HepG2 (cell line): Measurements from ENCODE around the gene LRRC8E. TPM values are rescaled to one million over a fixed set of nuclear protein-coding genes. Genes with fewer than 3 reads are reported as not detected.

Experiments
- BCL6 ChIP-seq: IDR thresholded peaks from 2 replicates; pipeline ENCODE4 v1.6.1; 2016; ENCODE audit warnings: missing genetic modification reagents, missing compliant biosample characterization
- EZH2 ChIP-seq: conservative IDR thresholded peaks from 2 replicates; pipeline ENCODE4 v1.6.1; 2012; ENCODE audit warnings: mild to moderate bottlenecking, low read depth, low read length, moderate library complexity
- HDAC6 ChIP-seq: fragments of 200-600 bp; sonication (generic); IDR thresholded peaks from 2 replicates; pipeline ENCODE4 v1.7.0; 2017; ENCODE audit warnings: mild to moderate bottlenecking, antibody characterized with exemption, low read length, low read depth
- KDM6A ChIP-seq: IDR thresholded peaks from 2 replicates; pipeline ENCODE4 v1.6.1; 2016; ENCODE audit warnings: low read depth
- MAZ ChIP-seq, 2 experiments: sonication (generic) in 1 of 2; formaldehyde crosslinking in 1 of 2; IDR thresholded peaks; 2 replicates each; pipeline versions ENCODE4 v1.5.0 to v1.6.1; 2012 to 2020; ENCODE audit warnings: low read depth in 2 of 2, mild to moderate bottlenecking in 2 of 2, borderline replicate concordance in 1 of 2, improper control_type of control experiment in 1 of 2, low read length in 1 of 2, missing genetic modification reagents in 1 of 2, moderate library complexity in 1 of 2
- MIXL1 ChIP-seq: IDR thresholded peaks from 2 replicates; pipeline ENCODE4 v1.6.1; 2016
- SAFB2 ChIP-seq: sonication (generic); formaldehyde crosslinking; IDR thresholded peaks from 2 replicates; pipeline ENCODE4 v1.5.1; 2020; ENCODE audit warnings: missing genetic modification reagents, low read depth, mild to moderate bottlenecking, borderline replicate concordance
- TARDBP ChIP-seq: sonication (generic); formaldehyde crosslinking; IDR thresholded peaks from 2 replicates; pipeline ENCODE4 v1.8.0; 2022; ENCODE audit warnings: mild to moderate bottlenecking, missing genetic modification reagents
- ZFP37 ChIP-seq: sonication (generic); formaldehyde crosslinking; IDR thresholded peaks from 2 replicates; pipeline ENCODE4 v1.4.0; 2020; ENCODE audit warnings: missing genetic modification reagents, borderline replicate concordance
- ZFY ChIP-seq: sonication (generic); formaldehyde crosslinking; IDR thresholded peaks from 2 replicates; pipeline ENCODE4 v1.4.0; 2020; ENCODE audit warnings: missing genetic modification reagents
- ZNF468 ChIP-seq: sonication (generic); formaldehyde crosslinking; IDR thresholded peaks from 2 replicates; pipeline ENCODE4 v1.8.0; 2022; ENCODE audit warnings: mild to moderate bottlenecking, moderate library complexity, missing genetic modification reagents
- ZNF747 ChIP-seq: sonication (generic); formaldehyde crosslinking; IDR thresholded peaks from 2 replicates; pipeline ENCODE4 v1.8.1; 2023; ENCODE audit warnings: missing genetic modification reagents, mild to moderate bottlenecking, borderline replicate concordance
- ZNF776 ChIP-seq: sonication (generic); formaldehyde crosslinking; IDR thresholded peaks from 2 replicates; pipeline ENCODE4 v1.4.0; 2020; ENCODE audit warnings: mild to moderate bottlenecking, missing genetic modification reagents
- ZNF790 ChIP-seq: sonication (generic); formaldehyde crosslinking; IDR thresholded peaks from 2 replicates; pipeline ENCODE4 v1.8.0; 2022; ENCODE audit warnings: missing genetic modification reagents, mild to moderate bottlenecking, borderline replicate concordance
- polyA plus RNA-seq, 8 experiments: library from polyadenylated mRNA; depleted of rRNA in 3 of 8; stranded (reverse) in 7 of 8; unstranded in 1 of 8; fragments of >200 nt; fragmentation: Illumina TruSeq in 4 of 8; extraction: Trizol in 4 of 8; gene quantifications; 2 replicates each; pipeline versions ENCODE4 v1.2.1 to v1.2.3, GENCODE V29; 2011 to 2016; ENCODE audit warnings: low read depth in 4 of 8, missing spikeins in 1 of 8, mixed read lengths in 1 of 8; ENCODE audit not compliant: insufficient read depth in 1 of 8
- total RNA-seq, 5 experiments: library from RNA; depleted of rRNA; stranded (reverse); fragments of >200 nt; fragmentation: Illumina TruSeq; extraction: Trizol; gene quantifications; 2 replicates each; pipeline ENCODE4 v1.2.3, GENCODE V29; 2016; ENCODE audit warnings: low read depth in 1 of 5
- TF ChIP-seq, protein P1 (sequence below): sonication (generic); formaldehyde crosslinking; IDR thresholded peaks from 2 replicates; pipeline ENCODE4 v1.4.0; 2020; ENCODE audit warnings: missing genetic modification reagents
- TF ChIP-seq, protein P2 (sequence below): sonication (generic); formaldehyde crosslinking; IDR thresholded peaks from 2 replicates; pipeline ENCODE4 v1.5.0; 2020; ENCODE audit warnings: mild to moderate bottlenecking, missing genetic modification reagents, moderate library complexity
- TF ChIP-seq, protein P3 (sequence below): sonication (generic); formaldehyde crosslinking; IDR thresholded peaks from 2 replicates; pipeline ENCODE4 v1.5.0; 2020; ENCODE audit warnings: missing genetic modification reagents
- TF ChIP-seq, protein P4 (sequence below): sonication (generic); formaldehyde crosslinking; IDR thresholded peaks from 2 replicates; pipeline ENCODE4 v1.4.0; 2020; ENCODE audit warnings: mild to moderate bottlenecking, missing genetic modification reagents

Gene LRRC8E
- total and polyA plus RNA-seq, 2 of the 13 experiments (the other 11 are each of a cell fraction or from before 2014, with no cell fraction given), result 8.0 to 10.3 TPM

DNA sequence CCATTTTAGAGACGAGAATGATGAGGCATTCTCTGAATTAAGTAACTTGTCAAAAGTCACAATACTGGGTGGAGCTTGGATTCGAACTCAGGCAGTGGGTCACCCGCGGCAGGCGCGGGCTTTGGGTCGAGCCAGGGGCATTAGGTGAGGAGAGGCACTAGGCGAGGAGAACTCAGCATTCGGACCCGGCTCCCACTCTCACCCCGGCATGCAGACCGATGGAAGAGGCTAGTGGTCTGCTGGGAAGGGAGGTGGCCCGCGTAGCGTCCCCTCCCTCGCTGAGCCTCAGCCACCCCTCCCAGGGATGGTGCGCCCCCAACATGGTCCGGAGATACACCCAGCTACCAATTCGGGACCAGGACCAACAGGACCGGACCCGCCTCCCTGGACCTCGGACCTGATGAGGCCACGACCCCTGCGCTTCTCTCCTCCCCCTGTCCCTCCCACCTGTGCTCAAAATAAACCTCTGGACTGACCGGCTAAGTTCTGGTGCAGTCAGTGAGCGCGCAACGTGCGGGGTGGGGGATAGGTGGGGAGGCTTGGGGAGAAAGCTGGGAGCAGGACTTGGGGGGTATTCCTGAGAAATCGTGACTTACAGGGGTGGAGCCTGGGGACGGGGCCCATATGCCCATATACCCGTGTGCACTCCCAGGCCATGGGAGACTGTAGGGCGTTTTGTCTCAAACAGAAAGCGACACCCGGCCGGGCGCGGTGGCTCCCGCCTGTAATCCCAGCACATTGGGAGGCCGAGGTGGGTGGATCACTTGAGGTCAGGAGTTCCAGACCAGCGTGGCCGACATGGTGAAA is 30.5 kb downstream of the LRRC8E start (continued):
- TF ChIP-seq, protein P1, sequence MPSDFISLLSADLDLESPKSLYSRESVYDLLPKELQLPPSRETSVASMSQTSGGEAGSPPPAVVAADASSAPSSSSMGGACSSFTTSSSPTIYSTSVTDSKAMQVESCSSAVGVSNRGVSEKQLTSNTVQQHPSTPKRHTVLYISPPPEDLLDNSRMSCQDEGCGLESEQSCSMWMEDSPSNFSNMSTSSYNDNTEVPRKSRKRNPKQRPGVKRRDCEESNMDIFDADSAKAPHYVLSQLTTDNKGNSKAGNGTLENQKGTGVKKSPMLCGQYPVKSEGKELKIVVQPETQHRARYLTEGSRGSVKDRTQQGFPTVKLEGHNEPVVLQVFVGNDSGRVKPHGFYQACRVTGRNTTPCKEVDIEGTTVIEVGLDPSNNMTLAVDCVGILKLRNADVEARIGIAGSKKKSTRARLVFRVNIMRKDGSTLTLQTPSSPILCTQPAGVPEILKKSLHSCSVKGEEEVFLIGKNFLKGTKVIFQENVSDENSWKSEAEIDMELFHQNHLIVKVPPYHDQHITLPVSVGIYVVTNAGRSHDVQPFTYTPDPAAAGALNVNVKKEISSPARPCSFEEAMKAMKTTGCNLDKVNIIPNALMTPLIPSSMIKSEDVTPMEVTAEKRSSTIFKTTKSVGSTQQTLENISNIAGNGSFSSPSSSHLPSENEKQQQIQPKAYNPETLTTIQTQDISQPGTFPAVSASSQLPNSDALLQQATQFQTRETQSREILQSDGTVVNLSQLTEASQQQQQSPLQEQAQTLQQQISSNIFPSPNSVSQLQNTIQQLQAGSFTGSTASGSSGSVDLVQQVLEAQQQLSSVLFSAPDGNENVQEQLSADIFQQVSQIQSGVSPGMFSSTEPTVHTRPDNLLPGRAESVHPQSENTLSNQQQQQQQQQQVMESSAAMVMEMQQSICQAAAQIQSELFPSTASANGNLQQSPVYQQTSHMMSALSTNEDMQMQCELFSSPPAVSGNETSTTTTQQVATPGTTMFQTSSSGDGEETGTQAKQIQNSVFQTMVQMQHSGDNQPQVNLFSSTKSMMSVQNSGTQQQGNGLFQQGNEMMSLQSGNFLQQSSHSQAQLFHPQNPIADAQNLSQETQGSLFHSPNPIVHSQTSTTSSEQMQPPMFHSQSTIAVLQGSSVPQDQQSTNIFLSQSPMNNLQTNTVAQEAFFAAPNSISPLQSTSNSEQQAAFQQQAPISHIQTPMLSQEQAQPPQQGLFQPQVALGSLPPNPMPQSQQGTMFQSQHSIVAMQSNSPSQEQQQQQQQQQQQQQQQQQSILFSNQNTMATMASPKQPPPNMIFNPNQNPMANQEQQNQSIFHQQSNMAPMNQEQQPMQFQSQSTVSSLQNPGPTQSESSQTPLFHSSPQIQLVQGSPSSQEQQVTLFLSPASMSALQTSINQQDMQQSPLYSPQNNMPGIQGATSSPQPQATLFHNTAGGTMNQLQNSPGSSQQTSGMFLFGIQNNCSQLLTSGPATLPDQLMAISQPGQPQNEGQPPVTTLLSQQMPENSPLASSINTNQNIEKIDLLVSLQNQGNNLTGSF (CRISPR knock-in tag), result no peak
- TF ChIP-seq, protein P2, sequence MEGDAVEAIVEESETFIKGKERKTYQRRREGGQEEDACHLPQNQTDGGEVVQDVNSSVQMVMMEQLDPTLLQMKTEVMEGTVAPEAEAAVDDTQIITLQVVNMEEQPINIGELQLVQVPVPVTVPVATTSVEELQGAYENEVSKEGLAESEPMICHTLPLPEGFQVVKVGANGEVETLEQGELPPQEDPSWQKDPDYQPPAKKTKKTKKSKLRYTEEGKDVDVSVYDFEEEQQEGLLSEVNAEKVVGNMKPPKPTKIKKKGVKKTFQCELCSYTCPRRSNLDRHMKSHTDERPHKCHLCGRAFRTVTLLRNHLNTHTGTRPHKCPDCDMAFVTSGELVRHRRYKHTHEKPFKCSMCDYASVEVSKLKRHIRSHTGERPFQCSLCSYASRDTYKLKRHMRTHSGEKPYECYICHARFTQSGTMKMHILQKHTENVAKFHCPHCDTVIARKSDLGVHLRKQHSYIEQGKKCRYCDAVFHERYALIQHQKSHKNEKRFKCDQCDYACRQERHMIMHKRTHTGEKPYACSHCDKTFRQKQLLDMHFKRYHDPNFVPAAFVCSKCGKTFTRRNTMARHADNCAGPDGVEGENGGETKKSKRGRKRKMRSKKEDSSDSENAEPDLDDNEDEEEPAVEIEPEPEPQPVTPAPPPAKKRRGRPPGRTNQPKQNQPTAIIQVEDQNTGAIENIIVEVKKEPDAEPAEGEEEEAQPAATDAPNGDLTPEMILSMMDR (CRISPR knock-in tag), result peak; percentile 39
- 0 out of 2 replicates have a peak, but pooled peaks have one; percentile 79 for TF ChIP-seq SAFB2 (CRISPR knock-in tag)
- no peak; the same call in 1 of the 2 replicates for TF ChIP-seq KDM6A (CRISPR knock-in tag)
- TF ChIP-seq BCL6 (CRISPR knock-in tag), result no peak
- TF ChIP-seq, protein P3, sequence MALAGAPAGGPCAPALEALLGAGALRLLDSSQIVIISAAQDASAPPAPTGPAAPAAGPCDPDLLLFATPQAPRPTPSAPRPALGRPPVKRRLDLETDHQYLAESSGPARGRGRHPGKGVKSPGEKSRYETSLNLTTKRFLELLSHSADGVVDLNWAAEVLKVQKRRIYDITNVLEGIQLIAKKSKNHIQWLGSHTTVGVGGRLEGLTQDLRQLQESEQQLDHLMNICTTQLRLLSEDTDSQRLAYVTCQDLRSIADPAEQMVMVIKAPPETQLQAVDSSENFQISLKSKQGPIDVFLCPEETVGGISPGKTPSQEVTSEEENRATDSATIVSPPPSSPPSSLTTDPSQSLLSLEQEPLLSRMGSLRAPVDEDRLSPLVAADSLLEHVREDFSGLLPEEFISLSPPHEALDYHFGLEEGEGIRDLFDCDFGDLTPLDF, result no peak
- no peak; the same call in 1 of the 2 replicates for TF ChIP-seq MAZ (IDR thresholded peaks at IDR 0.05; ENCODE audit: borderline replicate concordance, low read depth, low read length)
- TF ChIP-seq MAZ (CRISPR knock-in tag; IDR thresholded peaks at IDR 0.05; ENCODE audit: low read depth), result peak; percentile 79
- TF ChIP-seq ZNF747, result 0 out of 2 replicates have a peak, but pooled peaks have one; percentile 57
- TF ChIP-seq, protein P4, sequence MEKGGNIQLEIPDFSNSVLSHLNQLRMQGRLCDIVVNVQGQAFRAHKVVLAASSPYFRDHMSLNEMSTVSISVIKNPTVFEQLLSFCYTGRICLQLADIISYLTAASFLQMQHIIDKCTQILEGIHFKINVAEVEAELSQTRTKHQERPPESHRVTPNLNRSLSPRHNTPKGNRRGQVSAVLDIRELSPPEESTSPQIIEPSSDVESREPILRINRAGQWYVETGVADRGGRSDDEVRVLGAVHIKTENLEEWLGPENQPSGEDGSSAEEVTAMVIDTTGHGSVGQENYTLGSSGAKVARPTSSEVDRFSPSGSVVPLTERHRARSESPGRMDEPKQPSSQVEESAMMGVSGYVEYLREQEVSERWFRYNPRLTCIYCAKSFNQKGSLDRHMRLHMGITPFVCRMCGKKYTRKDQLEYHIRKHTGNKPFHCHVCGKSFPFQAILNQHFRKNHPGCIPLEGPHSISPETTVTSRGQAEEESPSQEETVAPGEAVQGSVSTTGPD (CRISPR knock-in tag), result no peak
- no peak for TF ChIP-seq ZNF468 (CRISPR knock-in tag)
- peak; percentile 55; the same call in 1 of the 2 replicates for TF ChIP-seq ZNF790 (CRISPR knock-in tag)
- no peak for TF ChIP-seq HDAC6
- no peak for TF ChIP-seq ZFY (CRISPR knock-in tag)
- TF ChIP-seq ZFP37 (CRISPR knock-in tag), result no peak
- no peak for TF ChIP-seq ZNF776 (CRISPR knock-in tag)
- peak; percentile 51; the same call in 1 of the 2 replicates for TF ChIP-seq MIXL1
- TF ChIP-seq TARDBP (CRISPR knock-in tag), result peak; percentile 73; the same call in 1 of the 2 replicates
- TF ChIP-seq EZH2, result no peak
